GM12878 (cell line): ENCODE results near the gene PHRF1. TPM values are rescaled to one million over a fixed set of nuclear protein-coding genes. Genes with fewer than 3 reads are reported as not detected.

Source experiments
- ATAC-seq: fragments of 200-7000 bp; cut with Tn5 transposase; 3 replicates; pipeline ENCODE4 v1.9.1; 2020; ENCODE audit warnings: mild to moderate bottlenecking, moderate library complexity
- BruUV-seq: library from RNA; stranded (reverse); fragments of 400-500 nt; replicated peaks from 2 replicates; lab custom pipeline; 2021; lab: Mats Ljungman, UMichigan
- CTCF ChIA-PET: fragments of 300-600 bp; sonication (Branson Sonifier 250); formaldehyde crosslinking; extraction: SDS; loops from one replicate; lab custom pipeline; 2021; ENCODE audit warnings: inconsistent platforms; lab: Yijun Ruan, JAX
- POLR2A ChIA-PET: fragments of 350-600 bp; formaldehyde crosslinking; extraction: SDS; loops from one replicate; lab custom pipeline; 2021; ENCODE audit warnings: inconsistent platforms; lab: Charles Lee
- RAD21 ChIA-PET: fragments of 300-600 bp; sonication (Branson Sonifier 250); formaldehyde crosslinking; loops from one replicate; lab custom pipeline; 2023; ENCODE audit warnings: antibody characterized with exemption; ENCODE audit not compliant: unreplicated experiment; lab: Charles Lee
- SMC1A ChIA-PET: fragments of 300-600 bp; sonication (Branson Sonifier 250); formaldehyde crosslinking; loops from one replicate; lab custom pipeline; 2023; ENCODE audit not compliant: unreplicated experiment, uncharacterized antibody; lab: Charles Lee
- DNase-seq: peaks from one replicate; pipeline ENCODE4 v3.0.0-alpha.2; 2011; ENCODE audit warnings: low read depth, low spot score
- FAIRE-seq: peaks from 3 replicates; lab custom pipeline; 2011; peaks lifted over from hg19 to GRCh38; lab: Jason Lieb, UNC
- H2AFZ ChIP-seq: 2 replicates; pipeline ENCODE4 v1.6.0; 2011; ENCODE audit warnings: low read depth, low read length, control low read depth; ENCODE audit not compliant: control insufficient read depth
- H3K27ac ChIP-seq: 2 replicates; pipeline ENCODE4 v1.5.1; 2011; ENCODE audit warnings: control low read depth; ENCODE audit not compliant: control insufficient read depth, insufficient read depth
- H3K27me3 ChIP-seq, 2 experiments: replicated peaks in 1 of 2; 2 replicates each; pipeline versions ENCODE4 v1.6.0 to v1.6.1; 2011; ENCODE audit warnings: low read length in 1 of 2; ENCODE audit not compliant: control insufficient read depth in 2 of 2, insufficient read depth in 2 of 2
- H3K36me3 ChIP-seq, 2 experiments: 2 replicates each; pipeline ENCODE4 v1.5.1; 2011; ENCODE audit warnings: low read length in 1 of 2; ENCODE audit not compliant: control insufficient read depth in 2 of 2, insufficient read depth in 2 of 2
- H3K4me1 ChIP-seq: 2 replicates; pipeline ENCODE4 v1.6.1; 2011; ENCODE audit warnings: mild to moderate bottlenecking, low read length, moderate library complexity, mixed read lengths; ENCODE audit not compliant: control insufficient read depth, insufficient read depth
- H3K4me2 ChIP-seq: 2 replicates; pipeline ENCODE4 v1.6.0; 2011; ENCODE audit warnings: control low read depth; ENCODE audit not compliant: control insufficient read depth, insufficient read depth
- H3K4me3 ChIP-seq: fragments of 200-600 bp; sonication (generic); 2 replicates; pipeline ENCODE4 v1.5.1; 2016
- H3K79me2 ChIP-seq: 2 replicates; pipeline ENCODE4 v1.6.0; 2011; ENCODE audit warnings: low read length; ENCODE audit not compliant: control insufficient read depth, insufficient read depth
- H3K9ac ChIP-seq: 2 replicates; pipeline ENCODE4 v1.8.0; 2011; ENCODE audit warnings: low read length, control low read depth, mixed read lengths; ENCODE audit not compliant: control insufficient read depth, insufficient read depth
- H3K9me3 ChIP-seq: replicated peaks from 3 replicates; pipeline ENCODE4 v1.5.1; 2011; ENCODE audit warnings: mild to moderate bottlenecking, low read length; ENCODE audit not compliant: control insufficient read depth, insufficient read depth
- H4K20me1 ChIP-seq: 2 replicates; pipeline ENCODE4 v1.6.0; 2011; ENCODE audit not compliant: control insufficient read depth, insufficient read depth
- ATF7 ChIP-seq: fragments of 450-650 bp; IDR thresholded peaks from 2 replicates; pipeline ENCODE4 v1.6.1; 2016; ENCODE audit warnings: low read depth, mild to moderate bottlenecking
- GATAD2B ChIP-seq: fragments of 450-650 bp; conservative IDR thresholded peaks from 2 replicates; pipeline ENCODE4 v1.6.1; 2017; ENCODE audit warnings: low read depth, mild to moderate bottlenecking, moderate library complexity
- POLR2AphosphoS5 ChIP-seq: IDR thresholded peaks from 2 replicates; pipeline ENCODE4 v1.6.1; 2011; ENCODE audit warnings: mild to moderate bottlenecking, low read length, inconsistent platforms
- SIN3A ChIP-seq: IDR thresholded peaks from 2 replicates; pipeline ENCODE4 v1.6.1; 2012; ENCODE audit warnings: low read depth, low read length, improper control_type of control experiment
- SMAD5 ChIP-seq: IDR thresholded peaks from 2 replicates; pipeline ENCODE4 v1.6.1; 2016; ENCODE audit warnings: antibody characterized with exemption, low read depth
- TCF12 ChIP-seq: IDR thresholded peaks from 2 replicates; pipeline ENCODE4 v1.6.1; 2011; ENCODE audit warnings: low read depth, mild to moderate bottlenecking, low read length
- ZNF687 ChIP-seq: fragments of 450-650 bp; IDR thresholded peaks from 2 replicates; pipeline ENCODE4 v1.6.1; 2017; ENCODE audit warnings: mild to moderate bottlenecking, moderate library complexity
- WGBS: methylation state at CpG from one replicate; pipeline ENCODE4 v1.1.6; 2016; ENCODE audit warnings: low lambda C conversion rate; ENCODE audit not compliant: insufficient replicate concordance, insufficient coverage; ENCODE audit errors: missing lambda C conversion rate; 5-methylcytosine and 5-hydroxymethylcytosine counted together
- in situ Hi-C: fragments of 300-500 bp; cut with MboI; formaldehyde crosslinking; loops from 9 replicates; pipeline ENCODE4 v1.14.3; 2018; ENCODE audit warnings: mixed read lengths
- intact Hi-C: fragments of 100-400 bp; cut with micrococcal nuclease; formaldehyde crosslinking; loops from one replicate; pipeline ENCODE4 v1.14.2; 2022; ENCODE audit not compliant: unreplicated experiment
- polyA plus RNA-seq, 11 experiments: library from polyadenylated mRNA; depleted of rRNA in 4 of 11; unstranded in 6 of 11; stranded (reverse) in 5 of 11; fragments of >200 nt; fragmentation: Nextera tagmentation in 4 of 11; fragmentation: Illumina TruSeq in 1 of 11; extraction: Ambion mirVana in 4 of 11; extraction: Trizol in 1 of 11; gene quantifications; 1 replicate in 1 of 11; 2 replicates in 10 of 11; pipeline versions ENCODE4 v1.2.1 to v1.2.3, GENCODE V29; 2011 to 2016; ENCODE audit warnings: inconsistent platforms in 2 of 11, missing spikeins in 2 of 11, low read depth in 1 of 11
- total RNA-seq, 4 experiments: library from RNA; depleted of rRNA in 3 of 4; stranded (reverse); fragments of >200 nt in 3 of 4; fragmentation: Illumina TruSeq in 1 of 4; extraction: Trizol in 1 of 4; gene quantifications; 2 replicates each; pipeline versions ENCODE4 v1.2.1 to v1.2.3, GENCODE V29; 2013 to 2021
- TF ChIP-seq, protein P1 (sequence below): fragments of 450-650 bp; formaldehyde crosslinking; IDR thresholded peaks from 2 replicates; pipeline ENCODE4 v1.4.0; 2020; ENCODE audit warnings: mild to moderate bottlenecking, moderate library complexity

The PHRF1 gene
- total and polyA plus RNA-seq, 10 of the 15 experiments (the other 5 are each of a cell fraction or from before 2014, with no cell fraction given) = 0.13 to 43.5 (median 15.1) TPM

DNA sequence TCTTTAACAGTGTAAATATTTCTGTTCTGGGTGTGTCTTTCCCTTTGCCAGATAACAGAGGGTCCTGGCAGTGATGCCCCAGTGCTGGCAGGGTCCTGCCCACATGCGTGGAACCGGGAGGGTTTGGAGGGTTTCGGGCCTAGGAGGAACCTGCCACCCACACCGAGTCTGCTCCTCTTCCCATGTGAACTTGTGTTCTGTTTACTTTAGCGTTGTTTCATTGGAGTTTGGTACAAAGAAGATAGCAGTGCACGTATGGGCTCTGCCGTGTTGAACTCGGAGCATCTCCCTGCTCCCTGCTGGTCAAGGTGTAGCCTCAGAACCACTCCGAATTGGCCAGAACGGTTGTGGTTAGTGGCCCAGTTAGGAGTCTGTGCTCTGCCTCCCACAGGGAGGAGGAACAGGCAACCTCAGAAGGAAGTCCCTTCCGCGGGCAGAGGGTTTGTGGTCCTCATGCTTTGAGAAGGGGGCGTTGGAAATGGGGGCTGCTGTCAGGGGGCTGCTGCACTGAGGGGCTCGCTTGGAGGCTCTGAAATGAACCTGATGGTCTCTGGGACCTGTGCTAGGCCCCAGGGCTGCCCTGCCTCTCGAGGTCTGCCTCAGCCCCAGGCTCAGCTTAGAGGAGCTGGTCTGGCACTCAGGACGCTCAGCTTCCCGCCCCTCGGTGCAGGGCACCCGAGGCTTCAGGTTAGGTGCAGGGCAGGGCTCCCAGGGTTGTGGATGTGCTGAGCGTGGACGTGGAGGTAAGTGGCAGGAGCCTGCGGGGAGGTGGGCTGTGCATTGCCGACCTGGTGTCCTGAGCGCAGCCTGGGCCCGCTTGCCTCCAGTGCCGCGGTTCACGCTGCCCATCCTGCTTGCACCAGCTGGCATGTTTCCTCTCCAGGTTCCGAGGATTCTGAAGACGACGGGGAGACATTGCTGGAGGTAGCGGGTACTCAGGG is 10.4 kb downstream of the PHRF1 start:
- ChIA-PET POLR2A (no interaction called here), CTCF (no interaction called here), RAD21 (no interaction called here), SMC1A (no interaction called here)
- Histone ChIP-seq H3K9me3 (no peaks in the 10 kb centered on the region), H3K4me2 (no peak overlapping the region), H3K9ac (no peak overlapping the region), H3K36me3 (peaks cover 28 to 40% of the 10 kb centered on the region in 2 experiments), H3K4me1 (no peaks in the 10 kb centered on the region), H3K27ac (no peak overlapping the region), H4K20me1 (no peaks in the 10 kb centered on the region), H2AFZ (no peak overlapping the region), H3K79me2 (peaks cover 4% of the 10 kb centered on the region), H3K4me3 (no peak overlapping the region), H3K27me3 (no peaks in the 10 kb centered on the region)
- no peak for DNase-seq
- ATAC-seq = no peak
- intact Hi-C loops (no loop called here), in situ Hi-C loops (no loop called here)
- WGBS = 96% methylated on average over 31 of the region's 32 CpGs
- FAIRE-seq = no peak
- BruUV-seq = no TSS peak
- no peak for TF ChIP-seq SMAD5
- 0 out of 2 replicates have a peak, but pooled peaks have one; percentile 1 for TF ChIP-seq POLR2AphosphoS5
- TF ChIP-seq, all 136 proteins: peak for 1

- Histone ChIP-seq H3K4me1 (no peaks in the 10 kb centered on the region), H4K20me1 (no peaks in the 10 kb centered on the region), H3K27ac (no peak overlapping the region), H2AFZ (no peak overlapping the region), H3K36me3 (peaks cover 25 to 39% of the 10 kb centered on the region in 2 experiments), H3K9ac (no peak overlapping the region), H3K9me3 (no peaks in the 10 kb centered on the region), H3K4me2 (no peak overlapping the region), H3K27me3 (no peaks in the 10 kb centered on the region), H3K79me2 (no peaks in the 10 kb centered on the region), H3K4me3 (no peak overlapping the region)
- POLR2A ChIA-PET = interaction anchor here (0.6 to 1.1 kb wide), 2 partner anchors 158 to 1210 kb away, joined by 3 to 5 read pairs; no protein-coding TSS in a partner anchor
- in situ Hi-C loops = no loop called here
- 98% methylated on average over 8 of the region's 8 CpGs for WGBS
- FAIRE-seq (no peak), DNase-seq (no peak), ATAC-seq (no peak)
- no TSS peak for BruUV-seq
- CTCF ChIA-PET = no interaction called here
- RAD21 ChIA-PET = no interaction called here
- intact Hi-C loops = no loop called here
- SMC1A ChIA-PET = no interaction called here
- TF ChIP-seq TCF12 = no peak
- no peak for TF ChIP-seq ATF7
- TF ChIP-seq ZNF687 = no peak
- TF ChIP-seq, protein P1, sequence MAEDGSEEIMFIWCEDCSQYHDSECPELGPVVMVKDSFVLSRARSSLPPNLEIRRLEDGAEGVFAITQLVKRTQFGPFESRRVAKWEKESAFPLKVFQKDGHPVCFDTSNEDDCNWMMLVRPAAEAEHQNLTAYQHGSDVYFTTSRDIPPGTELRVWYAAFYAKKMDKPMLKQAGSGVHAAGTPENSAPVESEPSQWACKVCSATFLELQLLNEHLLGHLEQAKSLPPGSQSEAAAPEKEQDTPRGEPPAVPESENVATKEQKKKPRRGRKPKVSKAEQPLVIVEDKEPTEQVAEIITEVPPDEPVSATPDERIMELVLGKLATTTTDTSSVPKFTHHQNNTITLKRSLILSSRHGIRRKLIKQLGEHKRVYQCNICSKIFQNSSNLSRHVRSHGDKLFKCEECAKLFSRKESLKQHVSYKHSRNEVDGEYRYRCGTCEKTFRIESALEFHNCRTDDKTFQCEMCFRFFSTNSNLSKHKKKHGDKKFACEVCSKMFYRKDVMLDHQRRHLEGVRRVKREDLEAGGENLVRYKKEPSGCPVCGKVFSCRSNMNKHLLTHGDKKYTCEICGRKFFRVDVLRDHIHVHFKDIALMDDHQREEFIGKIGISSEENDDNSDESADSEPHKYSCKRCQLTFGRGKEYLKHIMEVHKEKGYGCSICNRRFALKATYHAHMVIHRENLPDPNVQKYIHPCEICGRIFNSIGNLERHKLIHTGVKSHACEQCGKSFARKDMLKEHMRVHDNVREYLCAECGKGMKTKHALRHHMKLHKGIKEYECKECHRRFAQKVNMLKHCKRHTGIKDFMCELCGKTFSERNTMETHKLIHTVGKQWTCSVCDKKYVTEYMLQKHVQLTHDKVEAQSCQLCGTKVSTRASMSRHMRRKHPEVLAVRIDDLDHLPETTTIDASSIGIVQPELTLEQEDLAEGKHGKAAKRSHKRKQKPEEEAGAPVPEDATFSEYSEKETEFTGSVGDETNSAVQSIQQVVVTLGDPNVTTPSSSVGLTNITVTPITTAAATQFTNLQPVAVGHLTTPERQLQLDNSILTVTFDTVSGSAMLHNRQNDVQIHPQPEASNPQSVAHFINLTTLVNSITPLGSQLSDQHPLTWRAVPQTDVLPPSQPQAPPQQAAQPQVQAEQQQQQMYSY (CRISPR knock-in tag) = no peak
- no peak for TF ChIP-seq GATAD2B
- TF ChIP-seq SIN3A = no peak
Observed at GRCh38 chr11:587546-587945, 11.3 kb downstream of the PHRF1 start.
